NCI-H2081 treated with DMSO at 0.1 percent for 48 hours (cell line): Measurements from ENCODE around the gene SLC6A12.
"Not testable (repeated sequence)": the region's sequence is repeated elsewhere in the genome, so short reads cannot be mapped to it uniquely, and the experiment has no call there.

Source experiments
- DNase-seq: peaks from one replicate; lab custom pipeline; 2025; lab: John Stamatoyannopoulos, UW

The SLC6A12 gene

GRCh38 chr12:214003-214741 is at the start of gene SLC6A12:
TSS of gene SLC6A12 (minus strand) at chr12:214157. CDS start at chr12:209986, 4,171 bp downstream.
- DNase-seq = no peak

GRCh38 chr12:263574-263973 is 49.6 kb upstream of the SLC6A12 start:
- no peak for DNase-seq

- no peak for DNase-seq
Observed at GRCh38 chr12:262817-263216, 48.9 kb upstream of the SLC6A12 start, which contains the start of gene SLC6A13. TSS of gene SLC6A13 (minus strand) at chr12:262836. CDS start at chr12:260052, 2,784 bp downstream.

- no peak for DNase-seq
Observed at GRCh38 chr12:262113-262512, 48.2 kb upstream of the SLC6A12 start.

- DNase-seq = no peak
Observed at GRCh38 chr12:257521-258321, 43.8 kb upstream of the SLC6A12 start.

- no peak for DNase-seq
Observed at GRCh38 chr12:256958-257357, 43.0 kb upstream of the SLC6A12 start.

- DNase-seq = no peak
Observed at GRCh38 chr12:256225-256624, 42.3 kb upstream of the SLC6A12 start.

- no peak for DNase-seq
Observed at GRCh38 chr12:254912-255311, 41.0 kb upstream of the SLC6A12 start.

GRCh38 chr12:254039-254438 is 40.1 kb upstream of the SLC6A12 start:
- DNase-seq = no peak

- no peak for DNase-seq
Observed at GRCh38 chr12:253116-253831, 39.3 kb upstream of the SLC6A12 start.

GRCh38 chr12:252636-253035 is 38.7 kb upstream of the SLC6A12 start:
- DNase-seq = no peak

- no peak for DNase-seq
Observed at GRCh38 chr12:247271-247670, 33.3 kb upstream of the SLC6A12 start.

GRCh38 chr12:243381-243780 is 29.4 kb upstream of the SLC6A12 start:
- DNase-seq = no peak

GRCh38 chr12:242496-242895 is 28.5 kb upstream of the SLC6A12 start:
- DNase-seq = no peak

- no peak for DNase-seq
Observed at GRCh38 chr12:241266-241665, 27.3 kb upstream of the SLC6A12 start.

GRCh38 chr12:240566-240965 is 26.6 kb upstream of the SLC6A12 start:
- DNase-seq = no peak

- DNase-seq = no peak
Observed at GRCh38 chr12:238736-239398, 24.9 kb upstream of the SLC6A12 start.

GRCh38 chr12:238116-238515 is 24.2 kb upstream of the SLC6A12 start:
- no peak for DNase-seq

- no peak for DNase-seq
Observed at GRCh38 chr12:237026-237815, 23.3 kb upstream of the SLC6A12 start.

- no peak for DNase-seq
Observed at GRCh38 chr12:236445-236844, 22.5 kb upstream of the SLC6A12 start.

- not testable (repeated sequence) for DNase-seq
Observed at GRCh38 chr12:235967-236366, 22.0 kb upstream of the SLC6A12 start.
